Caco-2 (cell line): ENCODE data around the gene SP4. TPM values are rescaled to one million over a fixed set of nuclear protein-coding genes. Genes with fewer than 3 reads are reported as not detected.

Source experiments
- BruUV-seq: library from RNA; stranded (reverse); fragments of 400-500 nt; replicated peaks from 2 replicates; lab custom pipeline; 2021; lab: Mats Ljungman, UMichigan
- CTCF ChIA-PET: fragments of 300-600 bp; sonication (Branson Sonifier 250); formaldehyde crosslinking; loops from one replicate; lab custom pipeline; 2022; ENCODE audit warnings: antibody characterized with exemption; lab: Charles Lee
- POLR2A ChIA-PET: fragments of 300-600 bp; sonication (Branson Sonifier 250); formaldehyde crosslinking; loops from one replicate; lab custom pipeline; 2022; ENCODE audit warnings: antibody characterized with exemption; lab: Charles Lee
- DNase-seq, 2 experiments: peaks; one replicate each; pipeline versions ENCODE4 v3.0.0 to v3.0.0-alpha.2; 2020 to 2022
- H3K27me3 ChIP-seq: replicated peaks from 2 replicates; pipeline ENCODE4 v1.6.0; 2011; ENCODE audit warnings: low read length; ENCODE audit not compliant: control insufficient read depth, insufficient read depth
- H3K36me3 ChIP-seq: 2 replicates; pipeline ENCODE4 v1.5.1; 2011; ENCODE audit warnings: low read length; ENCODE audit not compliant: control insufficient read depth, insufficient read depth
- H3K4me1 ChIP-seq: fragments of 250-450 bp; sonication (Bioruptor Pico); 2 replicates; pipeline ENCODE4 v1.5.1; 2020; ENCODE audit warnings: mild to moderate bottlenecking
- H3K4me3 ChIP-seq: 2 replicates; pipeline ENCODE4 v1.5.1; 2011; ENCODE audit warnings: low read depth, mild to moderate bottlenecking, control low read depth, low read length
- H3K9me3 ChIP-seq: fragments of 250-450 bp; sonication (Bioruptor Pico); 2 replicates; pipeline ENCODE4 v1.5.1; 2020; ENCODE audit warnings: mild to moderate bottlenecking, moderate library complexity
- H3K27ac Mint-ChIP-seq: one replicate; pipeline ENCODE4 v1.8.0; 2022; ENCODE audit warnings: mixed read lengths; ENCODE audit not compliant: unreplicated experiment
- H3K27me3 Mint-ChIP-seq: one replicate; pipeline ENCODE4 v1.8.0; 2022; ENCODE audit warnings: mixed read lengths; ENCODE audit not compliant: insufficient read depth, unreplicated experiment
- H3K36me3 Mint-ChIP-seq: one replicate; pipeline ENCODE4 v1.8.0; 2022; ENCODE audit warnings: mild to moderate bottlenecking, mixed read lengths; ENCODE audit not compliant: insufficient read depth, unreplicated experiment
- H3K4me1 Mint-ChIP-seq: one replicate; pipeline ENCODE4 v1.8.0; 2022; ENCODE audit warnings: low read depth, mixed read lengths; ENCODE audit not compliant: unreplicated experiment
- H3K4me3 Mint-ChIP-seq: one replicate; pipeline ENCODE4 v1.8.0; 2022; ENCODE audit warnings: mild to moderate bottlenecking, moderate library complexity, mixed read lengths; ENCODE audit not compliant: unreplicated experiment
- H3K9me3 Mint-ChIP-seq: one replicate; pipeline ENCODE4 v1.8.0; 2022; ENCODE audit warnings: mixed read lengths; ENCODE audit not compliant: unreplicated experiment
- intact Hi-C: fragments of 100-400 bp; cut with micrococcal nuclease; formaldehyde crosslinking; loops from one replicate; pipeline ENCODE4 v1.10.0; 2022; ENCODE audit not compliant: unreplicated experiment
- total RNA-seq: library from RNA; stranded (reverse); gene quantifications from 2 replicates; pipeline ENCODE4 v1.2.3, GENCODE V29; 2022
- TF ChIP-seq, protein P1 (sequence below), 2 experiments: fragments of 200-600 bp in 1 of 2; IDR thresholded peaks; 1 replicate in 1 of 2; 2 replicates in 1 of 2; pipeline versions ENCODE4 v1.5.1 to v1.8.0; 2011 to 2022; ENCODE audit warnings: antibody characterized with exemption in 1 of 2, control low read depth in 1 of 2, inconsistent platforms in 1 of 2, low read depth in 1 of 2, low read length in 1 of 2, mild to moderate bottlenecking in 1 of 2, moderate library complexity in 1 of 2; ENCODE audit not compliant: insufficient read depth in 1 of 2, severe bottlenecking in 1 of 2, unreplicated experiment in 1 of 2

Gene SP4
- total RNA-seq, 1 experiment from 2014 or later, result 10.8 TPM

DNA sequence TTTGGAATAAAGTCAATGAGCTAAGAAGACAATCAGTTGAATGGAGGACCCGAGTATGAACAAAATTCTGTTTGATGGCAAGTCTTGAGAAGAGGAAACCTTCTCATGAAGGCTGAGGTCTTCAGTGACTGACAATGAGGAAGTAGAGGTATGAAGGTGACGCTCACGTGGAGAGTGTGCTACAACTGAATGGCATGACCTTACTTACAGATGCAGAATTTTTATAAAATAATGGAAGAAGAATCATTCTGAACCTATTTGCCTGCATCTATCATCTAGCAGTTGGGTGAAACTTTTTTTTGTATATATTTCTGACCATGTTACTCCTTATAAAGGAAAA, 19.4 kb upstream of the SP4 start:
- Mint-ChIP-seq H3K4me3 (no peak overlapping the region), H3K27me3 (no peaks in the 10 kb centered on the region), H3K36me3 (no peaks in the 10 kb centered on the region), H3K9me3 (peaks cover 29% of the 10 kb centered on the region), H3K4me1 (peaks cover 26% of the 10 kb centered on the region), H3K27ac (no peak overlapping the region)
- ChIA-PET CTCF (no interaction called here), POLR2A (no interaction called here)
- Histone ChIP-seq H3K27me3 (no peaks in the 10 kb centered on the region), H3K4me1 (peaks cover 29% of the 10 kb centered on the region), H3K4me3 (no peak overlapping the region), H3K36me3 (no peaks in the 10 kb centered on the region), H3K9me3 (peaks cover 4% of the 10 kb centered on the region; the same call in 1 of the 2 replicates)
- no TSS peak for BruUV-seq
- TF ChIP-seq, protein P1, sequence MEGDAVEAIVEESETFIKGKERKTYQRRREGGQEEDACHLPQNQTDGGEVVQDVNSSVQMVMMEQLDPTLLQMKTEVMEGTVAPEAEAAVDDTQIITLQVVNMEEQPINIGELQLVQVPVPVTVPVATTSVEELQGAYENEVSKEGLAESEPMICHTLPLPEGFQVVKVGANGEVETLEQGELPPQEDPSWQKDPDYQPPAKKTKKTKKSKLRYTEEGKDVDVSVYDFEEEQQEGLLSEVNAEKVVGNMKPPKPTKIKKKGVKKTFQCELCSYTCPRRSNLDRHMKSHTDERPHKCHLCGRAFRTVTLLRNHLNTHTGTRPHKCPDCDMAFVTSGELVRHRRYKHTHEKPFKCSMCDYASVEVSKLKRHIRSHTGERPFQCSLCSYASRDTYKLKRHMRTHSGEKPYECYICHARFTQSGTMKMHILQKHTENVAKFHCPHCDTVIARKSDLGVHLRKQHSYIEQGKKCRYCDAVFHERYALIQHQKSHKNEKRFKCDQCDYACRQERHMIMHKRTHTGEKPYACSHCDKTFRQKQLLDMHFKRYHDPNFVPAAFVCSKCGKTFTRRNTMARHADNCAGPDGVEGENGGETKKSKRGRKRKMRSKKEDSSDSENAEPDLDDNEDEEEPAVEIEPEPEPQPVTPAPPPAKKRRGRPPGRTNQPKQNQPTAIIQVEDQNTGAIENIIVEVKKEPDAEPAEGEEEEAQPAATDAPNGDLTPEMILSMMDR (IDR thresholded peaks at IDR 0.05; ENCODE audit: insufficient read depth in 1 of 2, low read depth in 1 of 2, low read length in 1 of 2, severe bottlenecking in 1 of 2, unreplicated experiment in 1 of 2), result no peak
- no peak for DNase-seq
- intact Hi-C loops, result no loop called here

DNA sequence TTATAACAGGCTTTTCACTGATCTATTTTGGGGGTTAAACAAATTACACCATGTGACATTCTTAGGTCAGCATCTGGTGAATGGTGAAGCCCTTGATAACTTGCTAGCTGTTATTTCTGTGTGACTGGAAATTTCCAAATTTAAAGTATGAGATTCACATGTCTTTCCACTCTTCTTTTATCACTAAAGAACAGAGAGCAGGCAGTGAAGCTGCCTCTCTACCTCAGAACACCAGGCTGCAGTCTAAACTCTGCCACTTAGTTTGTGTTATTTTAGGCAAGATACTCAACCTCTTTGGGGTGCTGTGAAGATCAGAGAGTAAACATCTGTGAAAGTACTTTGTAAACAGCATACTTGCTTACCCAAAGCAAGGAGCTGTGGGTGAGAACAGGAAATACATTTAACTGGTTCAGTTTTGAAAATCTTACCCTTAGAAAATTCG, 15.5 kb upstream of the SP4 start:
- ChIA-PET CTCF (no interaction called here), POLR2A (no interaction called here)
- no peaks in the 10 kb centered on the region for H3K27me3 ChIP-seq
- H3K4me1 ChIP-seq, result peaks cover 42% of the 10 kb centered on the region
- no peaks in the 10 kb centered on the region for H3K36me3 ChIP-seq
- Mint-ChIP-seq H3K4me1 (peaks cover 23% of the 10 kb centered on the region), H3K9me3 (peaks cover 24% of the 10 kb centered on the region), H3K4me3 (no peak overlapping the region), H3K27me3 (no peaks in the 10 kb centered on the region), H3K36me3 (no peaks in the 10 kb centered on the region), H3K27ac (no peak overlapping the region)
- H3K9me3 ChIP-seq, result peaks cover 4% of the 10 kb centered on the region; the same call in 1 of the 2 replicates
- TF ChIP-seq, protein P1 (IDR thresholded peaks at IDR 0.05; ENCODE audit: insufficient read depth in 1 of 2, low read depth in 1 of 2, low read length in 1 of 2, severe bottlenecking in 1 of 2, unreplicated experiment in 1 of 2), result no peak
- no peak for DNase-seq
- BruUV-seq, result no TSS peak
- intact Hi-C loops, result no loop called here
- no peak overlapping the region for H3K4me3 ChIP-seq

DNA sequence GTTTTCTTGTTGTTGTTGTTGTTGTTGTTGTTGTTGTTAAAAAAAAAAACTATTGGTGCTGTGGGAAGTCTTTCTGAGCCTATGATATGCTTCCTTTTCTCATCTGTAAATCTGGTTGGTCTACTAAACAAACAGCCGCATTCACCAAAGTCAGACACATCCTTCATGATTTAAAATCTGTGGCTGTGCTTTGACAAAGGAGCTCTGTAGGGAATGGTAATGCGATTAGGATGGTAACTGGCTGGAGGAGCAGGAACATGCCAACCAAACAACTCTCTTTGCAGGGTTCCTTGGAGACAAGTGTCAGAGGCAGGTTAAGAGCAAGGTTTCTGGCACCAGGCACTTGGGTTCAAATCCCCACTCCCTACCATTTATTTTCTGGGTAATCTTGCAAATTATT, 14.9 kb upstream of the SP4 start:
- no peak overlapping the region for H3K4me3 Mint-ChIP-seq
- no peaks in the 10 kb centered on the region for H3K27me3 Mint-ChIP-seq
- no peak for DNase-seq
- Histone ChIP-seq H3K27me3 (no peaks in the 10 kb centered on the region), H3K4me1 (peaks cover 37% of the 10 kb centered on the region), H3K4me3 (no peak overlapping the region), H3K36me3 (no peaks in the 10 kb centered on the region), H3K9me3 (peaks cover 4% of the 10 kb centered on the region; the same call in 1 of the 2 replicates)
- ChIA-PET POLR2A (no interaction called here), CTCF (no interaction called here)
- TF ChIP-seq, protein P1 (IDR thresholded peaks at IDR 0.05; ENCODE audit: insufficient read depth in 1 of 2, low read depth in 1 of 2, low read length in 1 of 2, severe bottlenecking in 1 of 2, unreplicated experiment in 1 of 2), result no peak
- BruUV-seq, result no TSS peak
- no peaks in the 10 kb centered on the region for H3K36me3 Mint-ChIP-seq
- intact Hi-C loops, result no loop called here
- H3K9me3 Mint-ChIP-seq, result peaks cover 18% of the 10 kb centered on the region
- peaks cover 18% of the 10 kb centered on the region for H3K4me1 Mint-ChIP-seq
- no peak overlapping the region for H3K27ac Mint-ChIP-seq
